Activated naive CD4-positive, alpha-beta T cell treated with anti-CD3 and anti-CD28 coated beads, Interleukin-2, amount 10 ng/mL, durations not matched to agents 5 hours and 36 hours (primary cell): ENCODE data around the gene TAOK3. TPM values are rescaled to one million over a fixed set of nuclear protein-coding genes. Genes with fewer than 3 reads are reported as not detected.

Experiments used
- total RNA-seq, 2 experiments: library from RNA; stranded (reverse); gene quantifications; one replicate each; pipeline ENCODE4 v1.2.3, GENCODE V29; 2021

Gene TAOK3
- total RNA-seq: 10 to 100 TPM; 55.3 to 60.1 TPM

DNA sequence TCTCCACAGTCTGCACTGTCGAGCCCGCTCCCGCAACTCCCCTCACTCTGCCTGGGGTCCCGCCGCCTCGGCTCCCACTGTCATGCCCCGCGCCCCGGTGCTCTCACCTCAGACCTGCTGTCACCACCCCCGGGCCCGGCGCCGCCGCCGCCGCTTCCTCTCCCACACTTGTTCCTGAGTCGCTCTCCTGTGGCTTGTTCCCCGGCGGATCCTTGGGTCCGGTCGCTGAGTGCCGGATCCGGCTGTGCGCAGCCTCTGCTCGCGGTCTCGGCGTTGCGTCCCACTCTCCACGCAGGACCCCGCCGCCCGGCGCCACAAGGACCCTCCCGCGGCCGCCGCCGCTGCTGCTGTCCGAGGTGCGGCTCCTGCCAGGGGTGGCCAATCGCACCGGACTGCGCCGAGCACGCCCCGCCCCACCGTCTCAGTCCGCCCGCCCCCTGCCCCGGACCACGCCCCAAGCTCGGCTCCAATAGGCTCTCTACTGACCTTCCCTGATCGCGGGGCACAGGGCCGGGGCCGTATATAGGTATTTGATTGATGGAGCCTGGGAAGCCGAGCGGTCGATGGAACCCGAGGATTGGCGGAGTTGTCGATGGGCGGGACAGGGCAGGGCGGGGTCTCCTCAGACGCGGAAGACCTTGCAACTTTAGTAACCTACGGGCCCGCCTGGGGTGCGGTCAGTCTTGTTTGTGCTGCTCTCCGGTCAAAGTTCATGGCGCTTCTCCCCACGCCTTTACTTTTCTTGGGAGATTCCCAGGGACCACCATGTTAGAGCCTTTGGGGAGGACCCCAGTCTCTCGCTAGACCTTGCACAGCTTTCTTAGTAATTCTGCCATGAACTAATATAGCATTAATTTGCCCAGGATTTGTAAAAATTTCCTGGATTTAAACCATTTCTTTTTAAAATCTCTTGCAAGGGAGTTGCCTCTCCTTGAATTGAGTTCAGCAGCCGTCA is at the start of gene TAOK3:
Gene TAOK3 (minus strand): TSS at position 367 of the 955 bp plus-strand sequence. CDS start 117,340 bp downstream, outside the sequence.

DNA sequence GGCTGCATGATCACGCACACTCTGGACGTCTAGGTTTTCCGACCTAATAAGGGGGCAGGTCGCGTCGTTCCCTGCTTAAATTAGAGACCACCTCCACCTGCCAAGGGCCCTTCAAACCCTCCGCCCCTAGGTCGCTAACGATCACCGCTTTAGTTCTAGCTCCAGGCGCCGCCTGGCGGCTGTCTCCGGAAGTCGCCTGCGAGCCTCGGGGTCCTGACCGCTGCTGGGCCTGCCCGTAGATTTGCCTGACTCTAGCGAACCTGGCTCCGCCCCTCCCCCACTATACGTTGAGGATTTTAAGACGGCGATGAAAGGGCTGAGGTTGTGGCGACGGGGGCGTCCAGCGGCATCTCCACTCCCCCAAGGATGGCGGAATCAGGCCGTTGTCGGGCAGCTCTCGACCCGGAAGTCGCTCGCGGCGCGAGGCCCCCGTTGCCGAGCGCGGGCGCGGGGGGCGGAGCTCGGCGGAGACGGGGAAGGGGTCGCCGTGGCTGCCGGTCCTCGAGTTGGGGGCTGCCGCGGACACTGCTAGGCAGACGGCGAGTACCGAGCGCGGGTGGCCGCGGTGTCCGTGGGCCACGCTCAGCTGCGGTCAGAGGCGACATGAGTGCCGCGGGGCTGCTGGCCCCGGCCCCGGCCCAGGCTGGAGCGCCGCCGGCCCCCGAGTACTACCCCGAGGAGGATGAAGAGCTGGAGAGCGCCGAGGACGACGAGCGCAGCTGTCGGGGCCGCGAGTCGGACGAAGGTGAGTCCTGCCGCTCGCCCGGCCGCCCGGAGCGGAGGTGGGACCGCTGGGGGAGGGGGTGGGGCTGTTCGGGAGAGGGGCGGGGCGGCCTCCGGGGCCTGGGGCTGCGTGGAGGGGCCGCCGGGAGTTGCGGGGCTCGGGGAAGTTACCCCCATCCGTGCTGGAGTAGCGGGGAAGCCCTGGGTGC is 3.6 kb upstream of the TAOK3 start, which contains the start of gene SUDS3:
Gene SUDS3 (plus strand): TSS at position 467 of the 932 bp plus-strand sequence. CDS start 137 bp downstream, at position 604.

DNA sequence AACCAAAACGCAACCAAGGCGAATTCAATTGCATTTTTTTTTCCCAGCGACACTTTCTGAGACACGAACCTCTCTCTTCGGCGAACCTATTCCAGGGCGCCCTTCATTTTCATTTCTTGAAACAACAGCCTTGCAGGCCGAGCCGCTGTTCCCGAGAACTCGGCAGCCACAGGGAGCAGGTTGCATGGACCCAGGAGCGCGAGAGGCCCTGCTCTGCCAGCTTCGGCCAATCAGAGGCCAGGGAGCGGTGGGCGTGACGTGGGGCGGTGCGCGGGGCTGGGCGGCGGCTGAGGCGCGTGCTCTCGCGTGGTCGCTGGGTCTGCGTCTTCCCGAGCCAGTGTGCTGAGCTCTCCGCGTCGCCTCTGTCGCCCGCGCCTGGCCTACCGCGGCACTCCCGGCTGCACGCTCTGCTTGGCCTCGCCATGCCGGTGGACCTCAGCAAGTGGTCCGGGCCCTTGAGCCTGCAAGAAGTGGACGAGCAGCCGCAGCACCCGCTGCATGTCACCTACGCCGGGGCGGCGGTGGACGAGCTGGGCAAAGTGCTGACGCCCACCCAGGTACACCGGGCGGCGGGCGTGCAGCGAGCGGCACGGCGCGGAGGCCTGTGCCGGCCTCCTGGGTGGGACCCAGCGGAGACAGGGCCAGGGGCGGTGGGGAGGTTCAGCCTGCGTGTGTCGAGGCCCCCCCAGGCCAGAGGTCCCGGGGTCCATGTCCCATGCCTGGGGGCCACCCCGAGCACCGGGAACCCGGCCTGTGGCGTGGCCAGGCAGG is 236.7 kb downstream of the TAOK3 start, which contains the start of gene PEBP1:
Gene PEBP1 (plus strand): TSS at position 337 of the 771 bp plus-strand sequence. CDS start 86 bp downstream, at position 423.

DNA sequence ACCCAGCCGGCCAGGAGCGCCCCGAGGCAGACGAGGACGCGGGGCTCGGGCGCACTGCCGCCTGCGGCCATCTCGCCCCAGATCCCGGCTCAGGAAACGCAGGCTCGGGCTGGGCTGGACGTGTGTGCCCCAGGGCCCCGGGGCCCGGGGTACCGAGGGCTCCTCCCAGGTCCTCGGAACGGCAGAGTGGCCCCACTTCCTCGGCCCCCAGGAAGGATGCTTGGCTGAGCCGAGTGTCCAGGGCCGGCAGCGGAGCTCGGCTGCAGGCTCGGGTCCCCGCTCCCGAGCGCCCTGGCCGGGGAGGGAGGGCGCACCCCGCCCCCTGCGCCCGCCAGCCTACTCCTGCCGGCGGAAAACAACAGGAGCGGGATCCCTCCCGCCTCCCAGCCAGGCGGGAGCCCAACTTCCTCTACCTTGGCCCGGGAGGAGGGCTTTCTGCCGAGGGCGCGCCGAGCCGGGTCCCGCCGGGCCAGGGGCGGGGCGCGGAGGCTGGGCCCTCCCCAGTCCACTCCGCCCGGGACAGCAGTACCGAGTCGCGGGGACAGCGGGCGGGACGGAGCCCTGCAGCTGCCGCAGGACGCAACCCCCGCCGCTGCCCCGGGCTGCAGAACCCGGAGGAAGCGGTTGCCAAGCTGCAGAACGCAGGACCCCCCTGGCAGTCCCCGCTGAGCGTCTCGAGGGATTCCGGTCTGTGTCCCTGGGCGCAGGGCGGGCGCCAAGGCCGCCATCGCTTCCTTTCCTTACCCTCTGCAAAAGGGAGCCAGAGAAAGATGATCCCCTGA is 268.9 kb downstream of the TAOK3 start, which contains the start of gene VSIG10:
Gene VSIG10 (minus strand): TSS at position 411 of the 782 bp plus-strand sequence. CDS start 340 bp downstream, at position 71.

Other genes with a start within 250 kb of the TAOK3 start
- 10 to 100 TPM; 87.6 to 92.0 TPM for gene PEBP1, start 236.8 kb downstream of the TAOK3 start, total RNA-seq
- 10 to 100 TPM; 25.6 to 25.7 TPM for gene SUDS3, start 3.6 kb upstream of the TAOK3 start, total RNA-seq